ENCODE results near the gene GRID2. TPM values are rescaled to one million over a fixed set of nuclear protein-coding genes. Genes with fewer than 3 reads are reported as not detected.

Gene GRID2
- total and polyA plus RNA-seq, 2 of the 4 experiments (the other 2 are of a cell fraction), result under 0.01 TPM; not detected in 1

GRCh38 chr4:93688978-93689377 lies 1385.2 kb downstream of the GRID2 start:
- CTCF ChIA-PET, result no interaction called here
- H2BK20ac ChIP-seq (ENCODE audit: low read depth, low read length), result no peak overlapping the region
- no peaks in the 10 kb centered on the region for H4K20me1 ChIP-seq (ENCODE audit: insufficient read depth, low read length)
- no peak overlapping the region for H3K18ac ChIP-seq (ENCODE audit: low read depth, low read length)
- no peaks in the 10 kb centered on the region for H3K79me1 ChIP-seq (ENCODE audit: low read depth in 1 of 2, low read length in 2 of 2)
- dilution Hi-C loops (cut with HindIII; ENCODE audit: low sequenced_read_pairs, unreplicated experiment), result no loop called here
- intact Hi-C loops (cut with micrococcal nuclease), result no loop called here
- no peak overlapping the region for H3K9ac ChIP-seq (ENCODE audit: low read depth, low read length)
- WGBS, 2 experiments (ENCODE audit: extremely low coverage in 2 of 2, insufficient read length in 1 of 2), result no CpG with 5 or more reads among the region's 4 CpGs
- no peak for DNase-seq
- POLR2A ChIA-PET (ENCODE audit: unreplicated experiment), result no interaction called here
- no peak overlapping the region for H4K8ac ChIP-seq (ENCODE audit: low read depth in 2 of 2, low read length in 2 of 2)
- in situ Hi-C loops (cut with MboI; ENCODE audit: low sequenced_read_pairs), result no loop called here
- no peaks in the 10 kb centered on the region for H3K4me1 ChIP-seq (ENCODE audit: control insufficient read depth, insufficient read depth, low read length)
- no peak overlapping the region for H2BK120ac ChIP-seq (ENCODE audit: low read depth, low read length)
- ATAC-seq (ENCODE audit: low read depth), result no peak
- H2BK5ac ChIP-seq (ENCODE audit: low read depth, low read length, poor library complexity, severe bottlenecking), result no peak overlapping the region
- H4K91ac ChIP-seq (ENCODE audit: insufficient read depth, low read depth, low read length), result no peak overlapping the region
- H3K14ac ChIP-seq (replicated peaks; ENCODE audit: low read depth, low read length), result no peak overlapping the region
- H3K9me1 ChIP-seq (ENCODE audit: insufficient read depth, low read length), result no peaks in the 10 kb centered on the region
- H3K4me2 ChIP-seq (ENCODE audit: low read depth, low read length), result no peak overlapping the region
- H2AK9ac ChIP-seq (replicated peaks; ENCODE audit: low read depth, low read length, poor library complexity), result no peak overlapping the region
- H2BK15ac ChIP-seq (ENCODE audit: low read depth, low read length), result no peak overlapping the region
- no peak overlapping the region for H3K4me3 ChIP-seq (ENCODE audit: insufficient read depth, low read depth, low read length)
- no peak overlapping the region for H3K27ac ChIP-seq (ENCODE audit: insufficient read depth, low read length)
- BruUV-seq (replicated peaks), result no TSS peak
- H3K27me3 ChIP-seq (ENCODE audit: control insufficient read depth, insufficient read depth, low read length), result no peaks in the 10 kb centered on the region
- no peak overlapping the region for H2AK5ac ChIP-seq (ENCODE audit: low read depth, low read length)
- no peak overlapping the region for H3K56ac ChIP-seq (ENCODE audit: extremely low read depth, insufficient read depth, low read length)
- TF ChIP-seq FOS (IDR thresholded peaks at IDR 0.05; ENCODE audit: low read depth, low read length) (no peak), CHD1 (IDR thresholded peaks at IDR 0.05; ENCODE audit: low read depth, low read length) (no peak), SMC3 (IDR thresholded peaks at IDR 0.05; ENCODE audit: low read depth, low read length) (no peak), RCOR1 (IDR thresholded peaks at IDR 0.05; ENCODE audit: insufficient replicate concordance, low read length) (no peak), ELK1 (IDR thresholded peaks at IDR 0.05; ENCODE audit: borderline replicate concordance, low read depth, low read length) (no peak), NFE2L2 (IDR thresholded peaks at IDR 0.05; ENCODE audit: low read depth, low read length) (no peak), POLR2A (IDR thresholded peaks at IDR 0.05; ENCODE audit: low read depth, low read length) (no peak), MXI1 (IDR thresholded peaks at IDR 0.05; ENCODE audit: borderline replicate concordance, low read depth, low read length) (no peak), CTCF (conservative IDR thresholded peaks at IDR 0.05; ENCODE audit: low read depth, low read length) (no peak), USF2 (IDR thresholded peaks at IDR 0.05; ENCODE audit: low read depth, low read length) (no peak), RFX5 (IDR thresholded peaks at IDR 0.05; ENCODE audit: low read depth, low read length) (no peak), MAZ (IDR thresholded peaks at IDR 0.05; ENCODE audit: borderline replicate concordance, low read depth, low read length) (no peak), CEBPB (IDR thresholded peaks at IDR 0.05; ENCODE audit: low read depth, low read length) (no peak), RAD21 (IDR thresholded peaks at IDR 0.05; ENCODE audit: low read length) (no peak), BHLHE40 (IDR thresholded peaks at IDR 0.05; ENCODE audit: low read depth, low read length) (no peak), MAFK (IDR thresholded peaks at IDR 0.05; ENCODE audit: low read depth, low read length) (no peak)
- H3K9me3 ChIP-seq (ENCODE audit: control insufficient read depth, insufficient read depth, low read length), result no peaks in the 10 kb centered on the region
- H3K23ac ChIP-seq (ENCODE audit: low read depth, low read length), result no peak overlapping the region
- no peaks in the 10 kb centered on the region for H3K36me3 ChIP-seq (ENCODE audit: control insufficient read depth, insufficient read depth, low read length)
- H3K4ac ChIP-seq (ENCODE audit: low read depth, low read length), result no peak overlapping the region
- H4K5ac ChIP-seq (ENCODE audit: low read depth, low read length), result no peak overlapping the region
- H2AFZ ChIP-seq (replicated peaks; ENCODE audit: low read length, poor library complexity), result no peak overlapping the region
